Left hindlimb (tissue), 1 donor: ENCODE data around the gene MCFD2.
"Not testable (repeated sequence)": the region's sequence is repeated elsewhere in the genome, so short reads cannot be mapped to it uniquely, and the experiment has no call there.

ENCODE experiments used
- DNase-seq: peaks from one replicate; pipeline ENCODE4 v3.0.0-alpha.2; 2018

The MCFD2 gene

GRCh38 chr2:46936566-46936965 lies 21.0 kb upstream of the MCFD2 start:
- no peak for DNase-seq

GRCh38 chr2:46935071-46935470 lies 19.5 kb upstream of the MCFD2 start:
- no peak for DNase-seq

GRCh38 chr2:46929612-46930011 lies 14.0 kb upstream of the MCFD2 start:
- DNase-seq, result no peak

- no peak for DNase-seq
Observed at GRCh38 chr2:46926863-46927262, 11.3 kb upstream of the MCFD2 start.

- DNase-seq, result no peak
Observed at GRCh38 chr2:46925474-46926351, 10.1 kb upstream of the MCFD2 start.

- no peak for DNase-seq
Observed at GRCh38 chr2:46924608-46925007, 9.0 kb upstream of the MCFD2 start.

GRCh38 chr2:46924038-46924437 lies 8.4 kb upstream of the MCFD2 start:
- DNase-seq, result no peak

GRCh38 chr2:46923041-46923528 lies 7.5 kb upstream of the MCFD2 start:
- no peak for DNase-seq

- no peak for DNase-seq
Observed at GRCh38 chr2:46922606-46923005, 7.0 kb upstream of the MCFD2 start.

- DNase-seq, result no peak
Observed at GRCh38 chr2:46921676-46922448, 6.3 kb upstream of the MCFD2 start.

- DNase-seq, result no peak
Observed at GRCh38 chr2:46917628-46918027, 2.0 kb upstream of the MCFD2 start.

- DNase-seq, result peak; percentile 91
Observed at GRCh38 chr2:46915811-46916630, 415 bp upstream of the MCFD2 start.

- DNase-seq, result no peak
Observed at GRCh38 chr2:46914578-46915230, 902 bp downstream of the MCFD2 start.

GRCh38 chr2:46913471-46914381 lies 1.9 kb downstream of the MCFD2 start:
- DNase-seq, result no peak

- no peak for DNase-seq
Observed at GRCh38 chr2:46909771-46910419, 5.7 kb downstream of the MCFD2 start.

- no peak for DNase-seq
Observed at GRCh38 chr2:46909150-46909549, 6.5 kb downstream of the MCFD2 start.

- not testable (repeated sequence) for DNase-seq
Observed at GRCh38 chr2:46904908-46905678, 10.5 kb downstream of the MCFD2 start.

GRCh38 chr2:46902980-46903379 lies 12.6 kb downstream of the MCFD2 start:
- DNase-seq, result not testable (repeated sequence)

- DNase-seq, result no peak
Observed at GRCh38 chr2:46902465-46902864, 13.1 kb downstream of the MCFD2 start.

- no peak for DNase-seq
Observed at GRCh38 chr2:46901611-46902010, 14.0 kb downstream of the MCFD2 start.
